HG02678 (cell line): ENCODE measurements around the gene N4BP2L1.

ENCODE experiments used
- ATAC-seq: cut with Tn5 transposase; IDR thresholded peaks from one replicate; pipeline ENCODE4 v1.9.1; 2021; ENCODE audit warnings: mild to moderate bottlenecking, moderate library complexity; ENCODE audit not compliant: unreplicated experiment

N4BP2L1 gene

DNA sequence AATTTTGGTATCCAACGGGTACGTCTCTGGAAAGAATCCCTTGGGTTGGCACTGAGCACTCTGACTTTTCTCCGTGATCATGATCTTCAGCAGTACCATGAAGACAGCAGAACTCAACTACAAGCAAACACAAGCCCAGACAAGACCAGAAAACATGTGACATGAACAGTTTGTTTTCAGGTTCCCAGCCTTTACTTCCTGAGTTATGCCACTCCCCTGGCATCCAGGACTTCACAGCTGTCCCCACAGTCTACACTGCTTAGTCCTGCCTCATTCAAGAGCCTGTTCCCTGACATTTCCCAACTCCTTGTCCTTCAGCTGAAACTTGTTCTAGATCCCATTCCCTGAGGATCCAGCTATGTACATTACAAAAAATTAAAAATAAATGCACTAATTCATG is 4.9 kb upstream of the N4BP2L1 start:
- no peak for ATAC-seq

DNA sequence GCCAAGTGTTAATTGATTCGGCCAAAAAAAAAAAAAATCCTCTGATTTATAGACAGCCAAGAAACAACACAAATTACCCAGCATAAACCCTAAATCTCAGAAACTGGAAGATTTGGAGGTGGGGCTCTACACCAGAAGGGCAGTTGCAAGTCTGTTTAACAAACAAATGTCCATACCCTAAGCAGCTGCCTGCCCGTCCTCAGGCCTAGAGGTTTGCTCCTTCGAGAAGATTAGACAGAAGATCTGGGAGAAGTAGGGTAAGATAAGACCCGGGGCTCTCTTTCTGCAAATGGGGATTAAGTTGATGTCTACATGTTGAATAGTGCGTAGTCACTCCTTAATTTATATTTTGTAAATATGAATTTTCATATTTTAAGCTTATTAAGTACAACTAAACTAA is 3.4 kb upstream of the N4BP2L1 start:
- ATAC-seq = no peak

DNA sequence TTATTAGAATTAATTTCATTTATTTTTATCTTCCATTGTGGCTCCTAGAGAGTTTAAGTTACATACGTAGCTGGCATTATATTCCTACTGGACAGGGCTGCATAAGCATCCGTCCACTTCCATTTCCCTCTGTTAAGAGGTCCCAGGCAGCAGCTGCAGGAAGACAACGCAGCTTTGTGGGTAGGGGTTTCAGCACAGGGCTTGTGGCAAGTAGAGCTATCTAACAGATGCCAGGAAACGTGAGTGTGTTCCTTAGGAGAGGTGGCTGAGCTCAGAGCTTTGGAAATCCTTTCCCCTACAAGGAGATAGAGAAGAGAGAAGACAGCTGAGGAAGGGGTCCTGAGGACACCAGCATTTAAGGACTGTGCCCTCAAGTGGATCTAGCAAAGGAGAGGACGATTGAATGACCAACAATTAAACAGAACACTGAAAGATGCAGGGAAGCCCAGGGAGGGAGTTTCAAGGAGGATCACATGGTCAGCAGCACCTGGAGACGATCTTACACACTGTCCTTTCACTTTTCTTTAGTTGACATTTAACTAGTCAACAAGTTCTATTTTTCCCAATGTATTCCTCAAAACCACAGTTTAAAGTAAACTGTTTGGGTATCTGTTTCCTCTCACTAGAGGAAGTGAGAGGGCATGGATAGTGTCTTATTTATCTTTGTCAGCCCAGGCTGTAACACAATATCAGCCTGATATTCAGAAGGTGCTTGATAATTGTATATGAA is 2.3 kb upstream of the N4BP2L1 start:
- no peak for ATAC-seq

DNA sequence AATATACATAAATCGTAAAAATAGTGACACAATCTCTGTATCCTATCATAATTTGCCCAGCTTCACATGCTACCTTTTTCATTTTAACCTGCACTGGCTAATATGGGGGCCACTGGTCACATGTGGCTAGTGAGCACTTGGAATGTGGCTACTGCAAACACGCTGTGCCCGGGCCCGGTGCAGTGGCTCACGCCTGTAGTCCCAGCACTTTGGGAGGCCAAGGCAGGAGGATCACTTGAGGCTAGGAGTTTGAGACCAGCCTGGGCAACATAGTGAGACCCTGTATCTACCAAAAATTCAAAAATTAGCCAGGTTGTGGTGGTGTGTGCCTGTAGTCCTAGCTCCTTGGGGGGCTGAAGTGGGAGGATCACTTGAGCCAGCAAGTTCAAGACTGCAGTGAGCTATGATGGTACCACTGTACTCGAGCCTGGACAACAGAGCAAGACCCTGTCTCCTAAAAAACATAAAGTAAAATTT is 1.5 kb upstream of the N4BP2L1 start:
- no peak for ATAC-seq

DNA sequence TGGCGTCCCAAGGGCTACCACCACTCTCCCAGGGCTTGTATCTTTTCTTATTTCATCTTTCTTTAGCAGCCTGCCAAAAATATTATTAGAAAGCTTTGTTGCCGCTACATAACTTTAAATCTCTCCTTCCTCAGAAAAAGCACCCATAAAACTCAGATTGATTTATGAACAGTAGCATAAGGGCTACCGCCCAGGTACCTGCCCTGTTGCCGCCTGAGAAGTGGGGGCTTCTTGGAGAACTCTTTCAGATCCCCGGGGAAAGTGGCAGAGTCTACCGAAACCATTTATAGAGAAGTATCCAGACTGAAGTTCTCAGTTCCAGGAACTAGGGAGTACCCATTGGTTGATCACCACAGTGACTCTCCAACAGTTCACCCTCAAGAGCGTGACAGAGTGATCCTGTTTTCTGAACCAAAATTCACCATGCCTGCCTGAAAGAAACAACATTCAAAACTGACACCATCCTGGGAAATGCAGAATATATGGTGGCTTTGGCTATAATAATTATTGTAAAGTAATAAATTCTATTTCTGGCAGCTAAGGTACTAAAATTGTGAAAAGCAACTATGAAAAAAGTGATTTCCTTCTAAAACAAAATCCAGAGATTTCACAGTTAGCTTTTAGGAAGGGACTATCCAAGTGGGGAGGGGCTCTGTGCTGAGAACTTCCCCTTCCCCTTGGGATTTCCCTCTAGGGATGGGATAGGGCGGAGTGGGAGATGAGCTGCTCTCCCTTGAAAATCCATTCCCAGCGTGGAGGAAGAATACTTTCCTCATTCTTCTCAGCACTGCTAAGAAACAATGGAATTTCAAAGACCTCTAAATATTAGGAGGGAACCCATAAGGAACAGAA is 877 bp upstream of the N4BP2L1 start:
- ATAC-seq = no peak

DNA sequence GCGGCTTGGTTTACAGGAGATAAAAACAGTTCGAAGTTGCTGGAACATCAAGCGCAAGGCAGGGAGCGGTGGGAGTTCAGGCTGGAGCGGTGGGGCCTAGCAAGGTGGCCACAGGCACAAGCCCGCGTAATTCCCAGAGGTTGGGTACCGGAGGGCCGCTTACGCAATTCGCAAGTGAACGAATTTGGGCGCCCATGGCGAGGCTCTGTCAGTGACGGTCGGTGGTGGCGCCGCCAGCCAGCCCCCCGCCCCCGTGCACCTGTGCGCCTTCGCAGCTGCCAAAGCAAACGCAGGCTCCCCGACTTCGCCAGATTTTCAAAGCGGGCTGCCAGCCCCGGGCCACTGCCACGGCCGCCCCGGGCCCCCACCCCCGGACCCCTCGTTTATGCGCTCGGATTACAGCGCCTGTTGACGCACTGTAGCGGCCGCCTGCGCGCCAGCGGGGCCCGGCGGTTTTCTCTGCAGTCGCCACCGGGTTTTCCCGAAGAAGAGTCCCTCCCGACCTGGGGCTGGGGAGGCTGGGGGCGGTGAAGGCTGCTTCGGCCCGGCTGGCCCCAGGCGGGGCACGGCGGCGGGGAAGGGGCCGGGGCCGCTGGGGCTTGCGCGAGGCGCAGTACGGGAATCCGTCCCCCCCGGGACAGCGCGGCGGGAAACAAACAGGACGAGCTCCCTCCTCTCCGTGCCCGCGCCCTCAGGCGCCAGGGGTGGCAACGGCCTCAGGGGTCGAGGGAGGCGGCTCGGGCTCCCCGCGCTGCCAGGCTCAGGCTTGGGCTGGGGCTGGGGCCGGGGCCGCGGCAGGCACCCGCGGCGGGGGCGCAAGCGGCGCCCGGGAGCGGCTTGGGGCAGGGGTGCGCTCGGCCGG is 709 bp downstream of the N4BP2L1 start:
- peak; percentile 12 for ATAC-seq

DNA sequence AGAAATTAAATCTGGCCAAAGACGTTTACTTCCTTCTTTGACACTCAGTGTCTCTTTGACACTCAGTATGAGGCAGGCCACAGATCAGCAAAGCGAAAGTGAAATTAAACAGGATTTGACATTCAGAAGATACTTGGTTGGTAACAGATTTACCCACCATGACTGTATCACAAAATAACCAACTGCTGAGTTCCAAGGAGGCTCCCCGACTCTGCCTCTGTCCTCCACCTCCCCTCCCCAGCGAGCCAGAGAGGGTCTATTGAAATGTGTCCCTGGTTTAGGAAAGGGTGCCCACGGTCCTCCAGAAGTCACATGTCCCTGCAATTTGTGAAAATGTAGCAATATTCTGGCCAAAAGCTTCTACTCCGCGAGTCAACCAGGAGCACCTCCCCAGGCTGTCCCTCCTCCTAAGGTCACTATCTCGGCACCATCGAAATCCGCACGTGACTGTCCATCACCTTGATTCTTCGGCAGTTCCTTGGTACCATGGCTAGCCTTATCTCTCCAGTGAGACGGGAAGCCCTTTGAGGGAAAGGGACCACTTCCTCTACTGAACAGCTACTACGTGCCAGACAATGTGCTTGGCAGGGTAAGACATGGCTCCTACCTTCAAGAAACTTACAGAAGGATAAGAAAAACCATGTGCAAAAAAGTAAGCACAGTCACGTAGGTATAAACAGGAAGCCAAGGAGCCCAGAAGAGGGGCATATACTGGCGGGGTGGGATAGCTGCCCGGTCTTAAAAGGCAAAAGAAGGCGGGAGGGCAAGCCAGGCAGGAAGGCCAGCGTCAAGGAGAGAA is 1.5 kb downstream of the N4BP2L1 start:
- peak; percentile 36 for ATAC-seq

DNA sequence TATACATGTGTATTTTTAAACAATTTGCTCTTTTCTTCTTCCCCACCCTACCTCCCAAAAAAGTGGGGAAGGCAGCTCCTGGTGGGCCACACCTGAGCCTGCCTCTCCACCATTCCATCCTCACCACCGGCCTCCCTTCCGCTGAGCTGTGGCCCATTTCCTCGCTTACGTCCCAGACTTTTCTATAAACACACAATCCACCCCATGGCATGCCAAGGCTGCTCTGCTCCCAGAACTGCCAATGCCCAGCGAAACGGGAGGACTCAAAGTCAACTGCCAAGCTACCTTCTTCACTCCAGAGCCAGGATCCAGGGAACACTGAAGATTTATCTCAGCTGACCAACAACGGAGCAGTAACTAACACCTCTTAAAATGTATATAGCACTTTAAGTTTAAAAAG is 2.8 kb downstream of the N4BP2L1 start:
- ATAC-seq = no peak

DNA sequence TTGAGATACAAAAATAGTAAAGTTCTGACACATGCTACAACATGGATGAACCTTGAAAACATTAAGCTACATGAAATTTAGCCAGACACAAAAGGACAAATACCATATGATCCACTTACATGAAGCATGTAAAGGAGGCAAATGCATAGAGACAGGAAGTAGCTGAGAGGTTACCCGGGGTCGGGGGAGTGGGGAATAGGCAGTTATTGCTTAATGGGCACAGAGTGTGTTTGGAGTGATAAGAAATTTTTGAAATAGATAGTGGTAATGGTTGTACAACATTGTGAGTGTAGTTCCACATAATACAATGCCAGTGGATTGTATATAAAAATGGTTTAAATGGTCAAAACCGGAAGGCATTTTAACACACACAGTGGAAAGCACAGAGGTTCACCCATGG is 4.3 kb downstream of the N4BP2L1 start:
- ATAC-seq = no peak

DNA sequence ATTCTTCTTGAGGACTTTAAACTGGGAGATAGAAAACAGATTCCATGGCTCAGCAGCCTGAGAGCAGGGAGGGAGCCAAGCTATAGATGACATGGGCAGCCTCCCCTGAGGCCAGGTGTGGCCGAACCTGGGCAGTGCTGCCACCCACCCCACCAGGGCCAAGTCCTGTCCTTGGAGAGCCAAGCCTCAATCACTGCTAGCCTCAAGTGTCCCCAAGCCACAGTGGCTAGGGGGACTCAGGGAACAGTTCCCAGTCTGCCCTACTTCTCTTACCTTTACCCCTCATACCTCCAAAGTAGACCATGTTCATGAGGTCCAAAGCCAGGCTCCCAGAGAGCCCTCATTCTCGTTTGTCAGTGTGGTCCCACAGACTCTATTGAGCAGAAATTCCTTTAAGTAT is 8.1 kb downstream of the N4BP2L1 start:
- no peak for ATAC-seq

DNA sequence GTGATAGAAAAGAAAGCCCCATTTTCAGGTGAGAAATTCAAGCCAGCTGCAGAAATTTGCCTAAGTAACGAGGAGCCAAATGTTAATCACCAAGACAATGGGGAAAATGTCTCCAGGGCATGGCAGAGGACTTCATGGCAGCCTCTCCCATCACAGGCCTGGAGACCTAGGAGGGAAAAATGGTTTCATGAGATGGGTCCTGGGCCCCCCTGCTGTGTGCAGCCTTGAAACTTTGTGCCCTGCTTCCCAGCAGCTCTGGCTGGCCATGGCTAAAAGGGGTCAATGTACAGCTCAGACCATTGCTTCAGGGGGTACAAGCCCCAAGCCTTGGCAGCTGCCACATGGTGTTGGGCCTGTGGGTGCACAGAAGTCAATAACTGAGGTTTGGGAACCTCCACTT is 9.9 kb downstream of the N4BP2L1 start:
- no peak for ATAC-seq

DNA sequence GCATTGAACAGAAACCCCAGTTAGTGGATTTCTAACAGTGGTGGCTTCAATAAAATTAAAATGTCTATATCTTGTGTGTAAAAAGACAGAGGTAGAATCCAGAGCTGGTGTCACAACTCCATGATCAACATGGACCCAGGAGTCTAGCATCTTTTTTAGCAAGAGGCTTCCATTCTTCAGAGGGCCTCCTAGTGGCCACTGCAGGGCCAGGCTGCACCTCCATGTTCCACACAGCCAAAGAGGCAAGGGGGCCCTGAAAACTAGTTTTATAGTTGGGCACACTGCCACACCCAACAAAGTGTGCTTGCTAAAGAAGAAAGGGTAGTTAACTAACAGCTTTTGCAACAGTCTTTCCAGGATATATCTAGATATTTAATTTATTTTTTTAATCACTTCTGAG is 12.9 kb downstream of the N4BP2L1 start:
- no peak for ATAC-seq

DNA sequence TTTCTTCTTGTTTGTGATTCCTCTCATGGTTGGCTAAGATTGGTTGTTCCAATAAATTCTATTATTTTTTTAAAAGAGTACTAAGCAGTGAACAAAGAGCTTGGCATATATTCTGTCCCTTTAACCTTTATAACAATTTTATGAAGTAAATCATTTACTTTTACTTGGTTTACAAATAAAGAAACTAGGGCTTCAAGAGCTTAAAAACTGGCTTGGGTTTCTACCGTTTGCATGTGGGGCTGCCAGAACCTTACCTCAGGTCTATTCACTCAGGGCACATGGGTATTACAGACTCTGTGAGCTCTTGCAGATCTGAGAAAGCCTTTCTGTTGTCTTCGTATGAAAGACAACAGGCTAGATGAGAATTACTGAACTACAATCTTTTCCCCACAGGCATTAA is 13.3 kb downstream of the N4BP2L1 start:
- no peak for ATAC-seq

DNA sequence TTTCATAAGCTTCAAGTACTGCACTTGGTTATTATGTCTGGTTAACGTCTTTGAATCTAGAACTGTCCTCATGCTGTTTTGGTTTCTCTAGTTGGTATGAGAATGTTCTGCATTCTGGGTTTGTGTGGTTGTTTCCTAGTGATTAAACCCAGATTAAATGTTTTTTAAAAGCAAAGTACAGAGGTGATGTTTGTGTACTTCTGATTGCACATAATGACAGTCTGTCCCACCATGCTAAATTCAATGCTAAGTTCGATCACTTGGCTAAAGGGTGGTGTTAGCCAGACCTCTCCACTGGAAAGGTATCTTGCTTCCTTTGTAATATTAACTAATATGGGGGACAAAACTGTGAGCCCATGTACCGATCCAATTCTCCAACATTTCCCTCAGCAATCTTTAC is 14.6 kb downstream of the N4BP2L1 start:
- ATAC-seq = no peak

DNA sequence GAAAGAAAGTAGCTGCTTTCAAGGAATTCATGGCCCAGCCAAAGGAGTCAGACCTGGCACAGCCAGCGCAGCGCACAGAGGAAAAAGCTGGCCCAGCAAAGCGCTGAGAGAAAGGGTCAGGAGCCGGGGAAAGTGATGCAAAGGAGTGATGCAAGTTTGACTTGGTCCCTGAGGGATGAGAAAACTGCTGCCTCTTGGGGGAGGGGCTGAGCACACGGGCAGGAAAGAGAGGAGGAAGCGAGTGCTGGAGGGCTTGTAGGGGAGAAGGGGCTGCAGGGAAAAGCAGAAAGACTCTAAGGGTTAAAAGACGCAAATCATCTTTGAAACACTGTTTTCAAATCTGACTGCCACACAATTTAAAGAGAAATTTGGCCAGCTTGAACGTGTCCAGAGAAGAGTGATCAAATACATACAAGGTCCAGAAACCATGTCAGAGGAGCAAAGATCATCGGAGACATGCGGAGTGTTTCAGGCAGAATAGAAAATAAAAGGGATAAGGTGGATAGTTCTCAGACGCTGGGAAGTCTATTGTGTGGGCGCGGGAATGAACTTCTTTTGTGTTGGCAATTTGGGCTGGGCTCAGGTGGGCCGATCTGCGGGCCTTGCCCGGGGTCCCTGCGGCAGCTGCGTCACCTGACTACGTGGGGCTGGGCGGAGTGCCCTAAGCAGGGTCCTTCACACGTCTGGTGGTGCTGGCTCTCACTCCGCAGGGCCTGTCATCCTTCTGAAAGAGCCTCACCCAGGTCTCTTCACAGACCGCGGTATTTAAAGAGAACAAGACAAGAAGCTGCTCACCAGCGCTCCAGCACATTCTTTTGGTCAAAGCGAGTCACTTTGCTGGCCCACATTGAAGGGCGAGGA is 18.1 kb downstream of the N4BP2L1 start:
- ATAC-seq = no peak

DNA sequence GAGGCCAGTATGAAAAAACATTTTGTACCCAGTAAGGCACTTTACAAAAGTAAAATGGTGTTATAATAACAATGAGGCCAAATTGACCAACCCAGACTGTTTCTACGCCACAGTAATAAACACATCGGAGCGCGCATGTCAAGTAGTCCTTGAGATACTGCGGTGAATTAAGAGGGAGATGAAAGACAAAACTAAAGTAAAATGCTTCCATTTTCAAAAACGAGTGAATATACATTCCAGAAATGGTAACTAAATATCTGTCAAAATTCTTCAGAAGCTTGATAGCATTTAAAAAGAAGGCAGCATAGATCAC is 19.0 kb downstream of the N4BP2L1 start:
- ATAC-seq = no peak

DNA sequence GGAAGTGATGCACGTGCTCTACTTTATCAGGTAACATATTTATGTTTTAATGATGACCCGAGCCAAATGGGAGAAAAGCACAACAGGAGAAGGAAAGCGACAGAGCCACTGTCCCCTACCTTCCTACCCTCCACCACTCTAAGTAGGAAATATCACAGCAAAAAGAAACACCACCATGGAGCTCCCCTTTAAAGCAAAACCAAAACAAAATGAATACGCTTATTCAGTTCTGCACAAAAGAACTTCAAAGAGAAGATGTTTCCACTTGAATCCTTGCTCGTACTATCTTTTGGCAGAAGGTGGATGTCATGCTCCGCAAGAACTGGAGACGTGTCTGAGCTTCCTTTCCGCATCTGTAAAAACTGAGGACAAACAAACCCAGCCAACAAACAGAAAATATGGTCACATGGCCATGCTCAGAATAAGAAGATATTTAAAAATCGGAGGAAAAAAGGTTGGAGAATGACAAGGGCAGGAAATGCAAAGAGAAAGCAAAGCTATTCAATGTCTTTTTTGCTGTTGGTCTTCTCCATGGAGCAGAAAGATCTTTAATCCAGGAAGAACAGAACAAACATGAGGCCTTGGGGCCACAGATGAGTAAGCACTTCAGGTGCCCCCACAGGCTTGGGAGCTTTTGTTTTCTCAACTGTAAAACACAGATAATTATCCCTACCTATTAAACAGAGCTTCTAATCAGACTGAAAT is 19.5 kb downstream of the N4BP2L1 start:
- no peak for ATAC-seq

DNA sequence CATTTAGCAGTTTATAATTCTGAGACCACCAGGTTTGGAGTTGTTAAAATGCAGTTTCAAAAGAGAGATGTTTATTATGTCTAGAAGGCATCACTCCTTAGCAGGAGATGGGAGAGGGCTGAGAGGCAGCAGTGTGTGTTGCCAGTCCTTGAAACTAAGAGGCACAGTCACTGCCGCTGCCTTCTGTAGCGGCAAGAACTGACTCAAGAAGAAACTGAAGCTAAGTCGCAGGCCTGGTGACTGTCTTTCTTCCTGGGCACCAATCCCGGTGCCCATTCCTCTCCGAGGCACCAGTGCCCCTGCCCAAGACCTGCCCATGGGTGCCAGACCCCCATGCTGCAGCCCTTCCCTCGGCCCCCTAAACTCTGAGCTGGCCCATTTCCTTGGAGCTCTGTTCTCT is 20.1 kb downstream of the N4BP2L1 start:
- ATAC-seq = no peak

DNA sequence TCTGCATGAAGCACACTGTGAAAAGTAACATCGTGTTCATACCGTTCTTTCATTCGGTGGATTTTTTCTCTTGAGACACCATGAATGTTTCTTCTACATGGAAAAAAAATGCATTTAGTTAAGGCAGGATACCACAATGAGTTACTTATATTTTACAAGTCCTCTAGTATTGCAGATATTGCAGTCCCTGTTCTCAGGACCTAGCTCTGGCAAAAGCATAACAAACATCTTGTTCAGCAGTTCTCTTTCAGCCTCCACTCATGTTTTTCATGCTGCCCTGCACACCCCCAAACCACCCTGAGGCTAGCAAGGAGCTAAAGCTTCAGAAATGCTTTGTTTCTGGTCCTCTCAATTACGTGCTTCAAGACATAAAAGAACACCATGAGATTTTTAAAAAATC is 24.8 kb downstream of the N4BP2L1 start:
- no peak for ATAC-seq
